ENCODE data around the gene SCG3.

GRCh38 chr15:51727141-51727897, 46.0 kb downstream of the SCG3 start:
- TF ChIP-seq, protein P1, sequence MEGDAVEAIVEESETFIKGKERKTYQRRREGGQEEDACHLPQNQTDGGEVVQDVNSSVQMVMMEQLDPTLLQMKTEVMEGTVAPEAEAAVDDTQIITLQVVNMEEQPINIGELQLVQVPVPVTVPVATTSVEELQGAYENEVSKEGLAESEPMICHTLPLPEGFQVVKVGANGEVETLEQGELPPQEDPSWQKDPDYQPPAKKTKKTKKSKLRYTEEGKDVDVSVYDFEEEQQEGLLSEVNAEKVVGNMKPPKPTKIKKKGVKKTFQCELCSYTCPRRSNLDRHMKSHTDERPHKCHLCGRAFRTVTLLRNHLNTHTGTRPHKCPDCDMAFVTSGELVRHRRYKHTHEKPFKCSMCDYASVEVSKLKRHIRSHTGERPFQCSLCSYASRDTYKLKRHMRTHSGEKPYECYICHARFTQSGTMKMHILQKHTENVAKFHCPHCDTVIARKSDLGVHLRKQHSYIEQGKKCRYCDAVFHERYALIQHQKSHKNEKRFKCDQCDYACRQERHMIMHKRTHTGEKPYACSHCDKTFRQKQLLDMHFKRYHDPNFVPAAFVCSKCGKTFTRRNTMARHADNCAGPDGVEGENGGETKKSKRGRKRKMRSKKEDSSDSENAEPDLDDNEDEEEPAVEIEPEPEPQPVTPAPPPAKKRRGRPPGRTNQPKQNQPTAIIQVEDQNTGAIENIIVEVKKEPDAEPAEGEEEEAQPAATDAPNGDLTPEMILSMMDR (IDR thresholded peaks at IDR 0.05 in 8 of 11, conservative IDR thresholded peaks at IDR 0.05 in 3 of 11): peak in 1 of 11 experiments; percentile 13
- no peak for TF ChIP-seq POLR2A (IDR thresholded peaks at IDR 0.05)

Data from spleen (tissue), 7 donors.